Effector memory CD8-positive, alpha-beta T cell (primary cell): Measurements from ENCODE around the gene NAT16.

Source experiments
- ATAC-seq: fragments of 150-1000 bp; cut with Tn5 transposase; replicated peaks from 2 replicates; pipeline ENCODE4 v1.10.0; 2021; ENCODE audit warnings: mild to moderate bottlenecking, moderate library complexity
- DNase-seq, 3 experiments: peaks; one replicate each; pipeline ENCODE4 v3.0.0; 2021
- H3K27ac Mint-ChIP-seq, 2 donors: one replicate each; pipeline ENCODE4 v1.8.0; 2022; ENCODE audit warnings: mild to moderate bottlenecking in 2 of 2, mixed read lengths in 2 of 2, moderate library complexity in 2 of 2
- H3K27me3 Mint-ChIP-seq, 2 donors: one replicate each; pipeline ENCODE4 v1.8.0; 2022; ENCODE audit warnings: mixed read lengths in 2 of 2
- H3K36me3 Mint-ChIP-seq: one replicate; pipeline ENCODE4 v1.8.0; 2022; ENCODE audit warnings: mild to moderate bottlenecking, moderate library complexity, mixed read lengths; ENCODE audit not compliant: insufficient read depth
- H3K4me1 Mint-ChIP-seq, 2 donors: one replicate each; pipeline ENCODE4 v1.8.0; 2022; ENCODE audit warnings: low read depth in 2 of 2, mixed read lengths in 2 of 2
- H3K4me3 Mint-ChIP-seq, 2 donors: one replicate each; pipeline ENCODE4 v1.8.0; 2022; ENCODE audit warnings: mild to moderate bottlenecking in 2 of 2, mixed read lengths in 2 of 2, moderate library complexity in 2 of 2
- H3K9me3 Mint-ChIP-seq, 2 donors: one replicate each; pipeline ENCODE4 v1.8.0; 2022; ENCODE audit warnings: mixed read lengths in 2 of 2

Gene NAT16

GRCh38 chr7:101197991-101198390 lies 17.9 kb upstream of the NAT16 start:
- Mint-ChIP-seq H3K27me3 (peaks cover 35 to 47% of the 10 kb centered on the region in 2 donors), H3K36me3 (no peaks in the 10 kb centered on the region), H3K4me1 (peaks cover 0 to 4% of the 10 kb centered on the region in 2 donors), H3K27ac (no peak overlapping the region), H3K9me3 (no peaks in the 10 kb centered on the region), H3K4me3 (no peak overlapping the region)
- DNase-seq: no peak
- no peak for ATAC-seq

GRCh38 chr7:101195884-101196283 lies 15.8 kb upstream of the NAT16 start:
- H3K9me3 Mint-ChIP-seq: no peaks in the 10 kb centered on the region
- H3K27me3 Mint-ChIP-seq: peaks cover 18 to 26% of the 10 kb centered on the region in 2 donors
- no peak overlapping the region for H3K27ac Mint-ChIP-seq
- H3K4me3 Mint-ChIP-seq: no peak overlapping the region
- ATAC-seq (no peak), DNase-seq (no peak)
- no peaks in the 10 kb centered on the region for H3K36me3 Mint-ChIP-seq
- H3K4me1 Mint-ChIP-seq: peaks cover 5 to 7% of the 10 kb centered on the region in 2 donors

DNA sequence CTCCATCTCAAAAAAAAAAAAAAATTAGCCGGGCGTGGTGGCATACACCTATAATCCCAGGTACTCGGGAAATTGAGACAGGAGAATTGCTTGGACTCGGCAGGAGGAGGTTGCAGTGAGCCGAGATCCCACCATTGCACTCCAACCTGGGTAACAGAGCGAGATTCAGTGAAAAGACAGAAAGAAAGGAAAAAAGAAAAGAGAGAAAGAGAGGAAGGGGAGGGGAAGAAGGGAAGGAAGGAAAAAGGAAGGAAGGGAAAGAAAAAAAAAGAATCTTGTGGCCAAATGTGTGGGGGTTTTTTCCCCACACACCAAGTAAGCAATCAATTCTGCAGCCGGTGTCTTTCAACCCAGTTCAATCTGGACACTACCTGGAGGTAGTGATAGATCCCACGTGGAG lies 9.0 kb upstream of the NAT16 start:
- no peak overlapping the region for H3K27ac Mint-ChIP-seq
- H3K36me3 Mint-ChIP-seq: no peaks in the 10 kb centered on the region
- H3K27me3 Mint-ChIP-seq: peaks cover 12 to 30% of the 10 kb centered on the region in 2 donors
- no peak for ATAC-seq
- no peak overlapping the region for H3K4me3 Mint-ChIP-seq
- no peak for DNase-seq
- H3K9me3 Mint-ChIP-seq: no peaks in the 10 kb centered on the region
- peaks cover 4 to 5% of the 10 kb centered on the region in 2 donors for H3K4me1 Mint-ChIP-seq

GRCh38 chr7:101186844-101187428 lies 6.8 kb upstream of the NAT16 start:
- Mint-ChIP-seq H3K4me3 (no peak overlapping the region), H3K27me3 (peaks cover 22 to 42% of the 10 kb centered on the region in 2 donors), H3K9me3 (no peaks in the 10 kb centered on the region), H3K4me1 (peaks cover 0 to 2% of the 10 kb centered on the region in 2 donors), H3K36me3 (peaks cover 3% of the 10 kb centered on the region), H3K27ac (no peak overlapping the region)
- ATAC-seq (no peak), DNase-seq (no peak)

GRCh38 chr7:101186194-101186593 lies 6.1 kb upstream of the NAT16 start:
- Mint-ChIP-seq H3K4me3 (no peak overlapping the region), H3K4me1 (peaks cover 0 to 2% of the 10 kb centered on the region in 2 donors), H3K27me3 (peaks cover 25 to 46% of the 10 kb centered on the region in 2 donors), H3K27ac (no peak overlapping the region), H3K36me3 (peaks cover 3% of the 10 kb centered on the region), H3K9me3 (no peaks in the 10 kb centered on the region)
- DNase-seq (no peak), ATAC-seq (no peak)

GRCh38 chr7:101185258-101185839 lies 5.3 kb upstream of the NAT16 start:
- Mint-ChIP-seq H3K4me3 (no peak overlapping the region), H3K27ac (no peak overlapping the region), H3K9me3 (no peaks in the 10 kb centered on the region), H3K27me3 (peaks cover 31 to 55% of the 10 kb centered on the region in 2 donors), H3K36me3 (peaks cover 3% of the 10 kb centered on the region), H3K4me1 (peaks cover 0 to 6% of the 10 kb centered on the region in 2 donors)
- DNase-seq (no peak), ATAC-seq (no peak)

- DNase-seq (no peak), ATAC-seq (no peak)
- Mint-ChIP-seq H3K36me3 (peaks cover 3% of the 10 kb centered on the region), H3K4me3 (peak overlapping the region in 1 of 2 donors; percentile 53), H3K9me3 (no peaks in the 10 kb centered on the region), H3K27ac (no peak overlapping the region), H3K4me1 (peaks cover 5 to 8% of the 10 kb centered on the region in 2 donors), H3K27me3 (peaks cover 72 to 86% of the 10 kb centered on the region in 2 donors)
Observed at GRCh38 chr7:101179713-101180112, 380 bp downstream of the NAT16 start.

- DNase-seq (no peak), ATAC-seq (no peak)
- H3K4me1 Mint-ChIP-seq: peaks cover 9 to 11% of the 10 kb centered on the region in 2 donors
- H3K4me3 Mint-ChIP-seq: peak overlapping the region; percentile 44 to 53
- H3K9me3 Mint-ChIP-seq: no peaks in the 10 kb centered on the region
- H3K27me3 Mint-ChIP-seq: peaks cover 74 to 87% of the 10 kb centered on the region in 2 donors
- H3K27ac Mint-ChIP-seq: no peak overlapping the region
- H3K36me3 Mint-ChIP-seq: peaks cover 5% of the 10 kb centered on the region
Observed at GRCh38 chr7:101179117-101179516, 976 bp downstream of the NAT16 start.

DNA sequence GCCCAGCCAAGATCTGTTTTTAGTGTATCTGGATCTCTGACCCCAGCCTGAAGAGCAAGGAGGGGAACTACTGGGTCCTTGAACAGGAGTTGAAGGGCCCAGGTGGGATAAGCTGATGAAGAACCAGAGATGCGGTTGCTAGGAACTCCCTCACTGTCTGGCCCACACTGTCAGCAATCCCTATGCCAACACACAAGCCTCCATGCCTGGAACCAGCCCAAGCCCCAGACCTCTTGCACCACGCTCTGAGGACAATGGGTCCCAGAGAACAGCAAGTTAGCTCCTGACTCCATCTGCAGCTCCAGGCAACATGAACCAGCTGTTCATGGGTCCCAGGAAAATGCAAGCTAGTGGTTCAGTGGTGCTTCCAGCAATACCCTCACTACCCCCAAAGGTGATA lies 2.4 kb downstream of the NAT16 start:
- Mint-ChIP-seq H3K27ac (no peak overlapping the region), H3K4me3 (no peak overlapping the region), H3K9me3 (no peaks in the 10 kb centered on the region), H3K36me3 (peaks cover 8% of the 10 kb centered on the region), H3K27me3 (peaks cover 82 to 97% of the 10 kb centered on the region in 2 donors), H3K4me1 (peaks cover 16 to 19% of the 10 kb centered on the region in 2 donors)
- DNase-seq (no peak), ATAC-seq (no peak)

DNA sequence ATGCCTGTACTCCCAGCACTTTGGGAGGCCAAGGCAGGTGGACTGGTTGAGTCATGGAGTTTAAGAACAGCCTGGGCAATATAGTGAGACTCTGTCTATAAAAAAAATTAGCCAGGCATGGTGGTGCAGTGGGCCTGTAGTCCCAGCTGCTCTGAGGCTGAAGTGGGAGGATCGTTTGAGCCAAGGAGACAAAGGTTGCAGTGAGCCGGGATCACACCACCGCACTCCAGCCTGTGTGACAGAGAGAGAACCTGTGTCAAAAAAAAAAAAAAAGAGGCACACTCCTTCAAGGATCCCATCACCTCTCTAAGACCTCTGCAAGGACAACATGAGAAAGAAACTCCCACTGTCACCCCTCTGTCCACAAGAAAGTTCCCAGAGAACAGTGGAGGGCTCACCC lies 4.4 kb downstream of the NAT16 start:
- Mint-ChIP-seq H3K4me1 (peaks cover 29 to 32% of the 10 kb centered on the region in 2 donors), H3K4me3 (no peak overlapping the region)

GRCh38 chr7:101174322-101174854 lies 5.7 kb downstream of the NAT16 start:
- no peaks in the 10 kb centered on the region for H3K9me3 Mint-ChIP-seq
- peaks cover 14% of the 10 kb centered on the region for H3K36me3 Mint-ChIP-seq
- H3K4me1 Mint-ChIP-seq: peaks cover 38 to 41% of the 10 kb centered on the region in 2 donors
- H3K27ac Mint-ChIP-seq: no peak overlapping the region
- DNase-seq (no peak), ATAC-seq (no peak)
- H3K4me3 Mint-ChIP-seq: peak overlapping the region; percentile 69
- H3K27me3 Mint-ChIP-seq: peaks cover 88 to 100% of the 10 kb centered on the region in 2 donors

More for the DNA sequence above, 4.4 kb downstream of the NAT16 start:
- Mint-ChIP-seq H3K27me3 (peaks cover 84 to 100% of the 10 kb centered on the region in 2 donors), H3K27ac (no peak overlapping the region), H3K36me3 (peaks cover 14% of the 10 kb centered on the region), H3K9me3 (no peaks in the 10 kb centered on the region)
- DNase-seq (no peak), ATAC-seq (no peak)

DNA sequence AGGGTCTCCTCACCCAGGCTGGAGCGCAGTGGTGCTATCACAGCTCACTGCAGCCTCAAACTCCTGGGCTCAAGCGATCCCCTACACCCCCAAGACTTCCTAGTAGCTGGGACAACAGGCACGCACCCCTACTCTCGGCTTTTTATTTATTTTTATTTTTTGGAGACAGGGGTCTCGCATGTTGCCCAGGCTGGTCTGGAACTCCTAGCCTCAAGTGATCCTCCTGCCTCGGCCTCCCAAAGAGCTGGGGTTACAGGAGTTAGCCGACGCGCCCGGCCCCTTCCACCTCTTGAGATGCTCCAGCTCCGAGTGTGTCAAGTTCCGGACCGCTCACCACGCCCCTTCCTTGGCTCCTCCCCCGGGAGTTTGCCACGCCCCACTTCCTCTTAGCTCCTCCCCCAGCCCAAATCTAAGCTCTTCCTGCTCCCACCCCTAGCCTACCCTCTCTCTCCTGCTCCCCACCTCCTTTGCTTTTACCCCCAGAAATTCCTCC lies 6.3 kb downstream of the NAT16 start:
- Mint-ChIP-seq H3K4me3 (peak overlapping the region; percentile 69), H3K9me3 (no peaks in the 10 kb centered on the region), H3K27ac (no peak overlapping the region), H3K27me3 (peaks cover 88 to 100% of the 10 kb centered on the region in 2 donors), H3K36me3 (peaks cover 14% of the 10 kb centered on the region), H3K4me1 (peaks cover 39 to 44% of the 10 kb centered on the region in 2 donors)
- ATAC-seq (peak; percentile 58), DNase-seq (peak; percentile 54 to 69 (median 59))

GRCh38 chr7:101172854-101173751 lies 7.0 kb downstream of the NAT16 start:
- no peak for DNase-seq
- Mint-ChIP-seq H3K9me3 (no peaks in the 10 kb centered on the region), H3K4me3 (peak overlapping the region; percentile 69), H3K27me3 (peaks cover 91 to 100% of the 10 kb centered on the region in 2 donors), H3K27ac (no peak overlapping the region), H3K36me3 (peaks cover 14% of the 10 kb centered on the region), H3K4me1 (peaks cover 44 to 48% of the 10 kb centered on the region in 2 donors)
- peak; percentile 15 for ATAC-seq
